22Rv1 (cell line): ENCODE results near the gene SLC34A3.

Experiments
- ZFX ChIP-seq: fragments of 450-650 bp; IDR thresholded peaks from 2 replicates; pipeline ENCODE4 v1.6.1; 2017; ENCODE audit warnings: antibody characterized with exemption, borderline replicate concordance
- TF ChIP-seq, protein P1 (sequence below): fragments of 450-650 bp; IDR thresholded peaks from 2 replicates; pipeline ENCODE4 v1.5.1; 2017; ENCODE audit warnings: mild to moderate bottlenecking

DNA sequence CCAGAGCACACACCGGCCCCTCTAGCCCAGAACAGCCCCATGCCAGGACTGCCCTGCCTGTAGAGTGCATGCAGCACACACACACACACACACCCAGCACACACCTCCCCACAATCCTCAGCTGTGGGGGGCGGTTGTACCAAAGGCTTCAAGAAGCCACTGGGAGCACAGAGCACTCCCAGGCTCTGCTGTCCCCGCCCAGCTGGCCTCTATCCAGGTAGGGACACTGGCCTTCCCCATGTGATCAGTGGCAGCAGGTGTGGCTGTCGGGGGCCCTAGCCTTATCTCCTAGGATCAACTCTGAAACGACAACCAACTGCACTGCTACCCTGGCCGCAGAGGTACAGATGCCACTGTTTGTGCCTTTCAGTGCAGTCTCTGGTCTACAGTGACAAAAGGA is 44.3 kb upstream of the SLC34A3 start:
- TF ChIP-seq, protein P1, sequence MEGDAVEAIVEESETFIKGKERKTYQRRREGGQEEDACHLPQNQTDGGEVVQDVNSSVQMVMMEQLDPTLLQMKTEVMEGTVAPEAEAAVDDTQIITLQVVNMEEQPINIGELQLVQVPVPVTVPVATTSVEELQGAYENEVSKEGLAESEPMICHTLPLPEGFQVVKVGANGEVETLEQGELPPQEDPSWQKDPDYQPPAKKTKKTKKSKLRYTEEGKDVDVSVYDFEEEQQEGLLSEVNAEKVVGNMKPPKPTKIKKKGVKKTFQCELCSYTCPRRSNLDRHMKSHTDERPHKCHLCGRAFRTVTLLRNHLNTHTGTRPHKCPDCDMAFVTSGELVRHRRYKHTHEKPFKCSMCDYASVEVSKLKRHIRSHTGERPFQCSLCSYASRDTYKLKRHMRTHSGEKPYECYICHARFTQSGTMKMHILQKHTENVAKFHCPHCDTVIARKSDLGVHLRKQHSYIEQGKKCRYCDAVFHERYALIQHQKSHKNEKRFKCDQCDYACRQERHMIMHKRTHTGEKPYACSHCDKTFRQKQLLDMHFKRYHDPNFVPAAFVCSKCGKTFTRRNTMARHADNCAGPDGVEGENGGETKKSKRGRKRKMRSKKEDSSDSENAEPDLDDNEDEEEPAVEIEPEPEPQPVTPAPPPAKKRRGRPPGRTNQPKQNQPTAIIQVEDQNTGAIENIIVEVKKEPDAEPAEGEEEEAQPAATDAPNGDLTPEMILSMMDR, result no peak
- TF ChIP-seq ZFX, result no peak
